ENCODE data around the gene PRKAR2B. TPM values are rescaled to one million over a fixed set of nuclear protein-coding genes. Genes with fewer than 3 reads are reported as not detected.

The PRKAR2B gene
- total and polyA plus RNA-seq, 2 donors (not counting 1 experiment from before 2014, with no cell fraction given), result 0.07 to 0.81 TPM

DNA sequence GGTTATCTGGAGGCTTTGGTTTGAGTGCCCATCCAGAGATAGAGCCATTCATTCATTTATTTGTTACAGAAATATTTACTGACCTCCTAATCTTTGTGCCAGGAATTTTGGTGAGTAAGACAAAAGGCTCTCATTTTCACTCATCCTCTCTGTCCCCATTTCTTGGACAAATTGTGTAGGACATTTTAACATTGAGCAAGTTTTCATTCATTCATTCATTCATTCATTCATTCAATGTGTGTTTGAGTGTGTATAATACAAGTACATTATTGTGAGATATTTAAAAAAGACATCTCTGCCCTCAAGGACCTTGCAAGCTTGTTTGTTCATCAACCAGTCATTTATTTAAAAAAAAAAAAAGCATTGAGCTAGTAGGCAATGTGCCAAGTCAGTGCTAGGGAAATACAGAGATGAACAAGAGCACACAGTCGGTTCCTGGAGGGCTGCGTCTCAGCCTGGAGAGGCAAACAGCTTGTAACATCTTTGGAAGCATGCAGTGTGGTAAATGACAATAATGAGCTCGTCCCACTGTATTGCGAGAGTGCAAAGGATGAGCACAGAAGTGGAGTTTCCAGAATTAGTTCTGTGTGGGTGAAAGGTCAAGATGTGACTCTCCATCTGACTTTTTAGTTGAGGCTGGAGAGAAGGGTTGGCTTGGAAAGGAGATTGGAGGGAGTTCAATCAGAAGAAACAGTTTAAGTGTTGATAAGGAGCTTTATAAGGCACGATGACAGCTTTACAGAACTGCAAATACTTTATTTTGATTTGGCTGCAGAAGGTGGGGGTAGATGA, 73.8 kb downstream of the PRKAR2B start:
- no peak overlapping the region for H3K27ac ChIP-seq (ENCODE audit: low read length in 2 of 2)
- H2AFZ ChIP-seq (ENCODE audit: insufficient read depth, low read depth, low read length, poor library complexity, severe bottlenecking), result no peak overlapping the region
- no peak overlapping the region for H3K4me3 ChIP-seq (ENCODE audit: control extremely low read depth in 1 of 5, extremely low read depth in 1 of 5, insufficient read depth in 1 of 5, low read depth in 2 of 5, low read length in 4 of 5)
- Mint-ChIP-seq H3K4me1 (no peaks in the 10 kb centered on the region), H3K9me3 (ENCODE audit: insufficient read depth) (no peaks in the 10 kb centered on the region), H3K27ac (no peak overlapping the region), H3K4me3 (no peak overlapping the region), H3K27me3 (no peaks in the 10 kb centered on the region)
- TF ChIP-seq, protein P1, sequence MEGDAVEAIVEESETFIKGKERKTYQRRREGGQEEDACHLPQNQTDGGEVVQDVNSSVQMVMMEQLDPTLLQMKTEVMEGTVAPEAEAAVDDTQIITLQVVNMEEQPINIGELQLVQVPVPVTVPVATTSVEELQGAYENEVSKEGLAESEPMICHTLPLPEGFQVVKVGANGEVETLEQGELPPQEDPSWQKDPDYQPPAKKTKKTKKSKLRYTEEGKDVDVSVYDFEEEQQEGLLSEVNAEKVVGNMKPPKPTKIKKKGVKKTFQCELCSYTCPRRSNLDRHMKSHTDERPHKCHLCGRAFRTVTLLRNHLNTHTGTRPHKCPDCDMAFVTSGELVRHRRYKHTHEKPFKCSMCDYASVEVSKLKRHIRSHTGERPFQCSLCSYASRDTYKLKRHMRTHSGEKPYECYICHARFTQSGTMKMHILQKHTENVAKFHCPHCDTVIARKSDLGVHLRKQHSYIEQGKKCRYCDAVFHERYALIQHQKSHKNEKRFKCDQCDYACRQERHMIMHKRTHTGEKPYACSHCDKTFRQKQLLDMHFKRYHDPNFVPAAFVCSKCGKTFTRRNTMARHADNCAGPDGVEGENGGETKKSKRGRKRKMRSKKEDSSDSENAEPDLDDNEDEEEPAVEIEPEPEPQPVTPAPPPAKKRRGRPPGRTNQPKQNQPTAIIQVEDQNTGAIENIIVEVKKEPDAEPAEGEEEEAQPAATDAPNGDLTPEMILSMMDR (IDR thresholded peaks at IDR 0.05), result no peak
- H3K27me3 ChIP-seq (replicated peaks in 1 of 4; ENCODE audit: control extremely low read depth in 1 of 4, control insufficient read depth in 3 of 4, insufficient read depth in 4 of 4, low read length in 3 of 4), result no peaks in the 10 kb centered on the region
- no peaks in the 10 kb centered on the region for H3K79me2 ChIP-seq (ENCODE audit: control insufficient read depth, insufficient read depth, low read length)
- H3K4me2 ChIP-seq (replicated peaks; ENCODE audit: low read depth, low read length, poor library complexity, severe bottlenecking), result no peak overlapping the region
- no peaks in the 10 kb centered on the region for H3K4me1 ChIP-seq (ENCODE audit: control insufficient read depth in 2 of 2, insufficient read depth in 2 of 2, low read length in 2 of 2)
- ChIA-PET CTCF (interaction anchor here (1.0 to 1.3 kb wide), 2 partner anchors 29 to 32 kb away, joined by 4 to 7 read pairs; no protein-coding TSS in a partner anchor), POLR2A (no interaction called here)
- 89% methylated on average over 5 of the region's 5 CpGs for WGBS (ENCODE audit: insufficient coverage)
- no peaks in the 10 kb centered on the region for H4K20me1 ChIP-seq (ENCODE audit: control insufficient read depth, insufficient read depth, low read length, poor library complexity, severe bottlenecking)
- intact Hi-C loops (cut with micrococcal nuclease), result no loop called here
- no peak overlapping the region for H3K9ac ChIP-seq (ENCODE audit: low read length)
- no peak for DNase-seq
- no peaks in the 10 kb centered on the region for H3K9me3 ChIP-seq (ENCODE audit: control extremely low read depth in 1 of 3, control insufficient read depth in 2 of 3, insufficient read depth in 1 of 3, low read length in 2 of 3)
- ATAC-seq (ENCODE audit: low read depth), result no peak
- no peaks in the 10 kb centered on the region for H3K36me3 ChIP-seq (replicated peaks in 1 of 2; ENCODE audit: control extremely low read depth in 1 of 2, control insufficient read depth in 1 of 2, extremely low read depth in 1 of 2, insufficient read depth in 2 of 2, low read length in 1 of 2)

DNA sequence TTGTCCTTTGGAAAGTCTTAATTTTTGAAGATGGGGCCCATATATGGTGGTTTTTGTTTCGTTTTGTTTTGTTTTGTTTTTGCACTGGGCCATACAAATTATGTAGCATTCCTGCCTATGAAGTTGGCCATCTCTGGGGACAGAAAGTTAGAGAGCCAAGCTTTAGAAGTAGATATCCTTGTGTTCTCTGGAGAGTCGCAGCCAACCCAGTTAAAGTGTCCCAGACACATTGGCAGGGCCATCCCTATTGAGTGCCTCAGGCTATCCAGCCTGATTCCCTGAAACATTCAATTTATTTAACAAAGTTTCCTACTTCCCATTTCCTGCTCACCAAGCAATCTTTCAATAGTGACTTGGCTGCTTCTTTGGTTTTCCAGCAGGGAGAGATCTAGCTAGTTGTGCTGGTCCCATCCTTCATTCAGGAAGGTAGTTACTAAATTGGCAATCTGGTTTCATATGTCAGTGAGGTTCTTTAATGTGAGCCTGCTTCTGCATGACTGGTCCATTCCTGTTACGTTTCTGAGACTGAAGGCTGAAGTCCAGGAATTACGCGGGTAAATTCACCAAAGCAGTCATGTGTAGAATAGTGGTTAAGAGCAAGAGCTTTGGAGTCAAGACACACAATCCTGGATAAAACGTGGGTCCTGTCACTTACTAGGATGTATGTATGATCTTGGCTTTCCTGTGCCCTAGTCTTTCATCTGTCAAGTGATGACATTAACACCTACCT, 75.0 kb downstream of the PRKAR2B start:
- no peaks in the 10 kb centered on the region for H3K4me1 Mint-ChIP-seq
- Histone ChIP-seq H3K4me3 (ENCODE audit: control extremely low read depth in 1 of 5, extremely low read depth in 1 of 5, insufficient read depth in 1 of 5, low read depth in 2 of 5, low read length in 4 of 5) (no peak overlapping the region), H4K20me1 (ENCODE audit: control insufficient read depth, insufficient read depth, low read length, poor library complexity, severe bottlenecking) (no peaks in the 10 kb centered on the region), H2AFZ (ENCODE audit: insufficient read depth, low read depth, low read length, poor library complexity, severe bottlenecking) (no peak overlapping the region), H3K27ac (ENCODE audit: low read length in 2 of 2) (no peak overlapping the region), H3K79me2 (ENCODE audit: control insufficient read depth, insufficient read depth, low read length) (no peaks in the 10 kb centered on the region), H3K4me2 (replicated peaks; ENCODE audit: low read depth, low read length, poor library complexity, severe bottlenecking) (no peak overlapping the region), H3K36me3 (replicated peaks in 1 of 2; ENCODE audit: control extremely low read depth in 1 of 2, control insufficient read depth in 1 of 2, extremely low read depth in 1 of 2, insufficient read depth in 2 of 2, low read length in 1 of 2) (no peaks in the 10 kb centered on the region), H3K27me3 (replicated peaks in 1 of 4; ENCODE audit: control extremely low read depth in 1 of 4, control insufficient read depth in 3 of 4, insufficient read depth in 4 of 4, low read length in 3 of 4) (no peaks in the 10 kb centered on the region), H3K9ac (ENCODE audit: low read length) (no peak overlapping the region), H3K4me1 (ENCODE audit: control insufficient read depth in 2 of 2, insufficient read depth in 2 of 2, low read length in 2 of 2) (no peaks in the 10 kb centered on the region), H3K9me3 (ENCODE audit: control extremely low read depth in 1 of 3, control insufficient read depth in 2 of 3, insufficient read depth in 1 of 3, low read length in 2 of 3) (no peaks in the 10 kb centered on the region)
- H3K27ac Mint-ChIP-seq, result no peak overlapping the region
- TF ChIP-seq, protein P1 (IDR thresholded peaks at IDR 0.05), result no peak
- no peak for TF ChIP-seq EZH2 (IDR thresholded peaks at IDR 0.05; ENCODE audit: borderline replicate concordance, insufficient read depth, low read depth, low read length, poor library complexity, severe bottlenecking)
- ChIA-PET POLR2A (no interaction called here), CTCF (interaction anchor here (1.3 kb wide), 1 partner anchor 31 kb away, joined by 7 read pairs; no protein-coding TSS in a partner anchor)
- H3K4me3 Mint-ChIP-seq, result no peak overlapping the region
- intact Hi-C loops (cut with micrococcal nuclease), result no loop called here
- ATAC-seq (ENCODE audit: low read depth) (no peak), DNase-seq (no peak)
- H3K9me3 Mint-ChIP-seq (ENCODE audit: insufficient read depth), result no peaks in the 10 kb centered on the region
- H3K27me3 Mint-ChIP-seq, result no peaks in the 10 kb centered on the region
- WGBS (ENCODE audit: insufficient coverage), result 95% methylated on average over 5 of the region's 6 CpGs
